GM23338 (cell line): ENCODE results near the gene AFAP1L2.

ENCODE experiments used
- CREB1 ChIP-seq: fragments of 250-450 bp; sonication (Bioruptor Pico); IDR thresholded peaks from 2 replicates; pipeline ENCODE4 v1.5.0; 2020; ENCODE audit warnings: low read depth, mild to moderate bottlenecking, moderate library complexity
- EZH2 ChIP-seq: fragments of 200-600 bp; sonication (generic); IDR thresholded peaks from one replicate; pipeline ENCODE4 v1.8.0; 2017; ENCODE audit warnings: antibody characterized with exemption, mild to moderate bottlenecking, low read depth; ENCODE audit not compliant: unreplicated experiment
- POLR2AphosphoS5 ChIP-seq: IDR thresholded peaks from 2 replicates; pipeline ENCODE4 v1.6.1; 2016; ENCODE audit warnings: antibody characterized with exemption, low read depth
- TF ChIP-seq, protein P1 (sequence below), 2 experiments: fragments of 200-600 bp in 1 of 2; sonication (generic) in 1 of 2; conservative IDR thresholded peaks; 2 replicates each; pipeline versions ENCODE4 v1.5.1 to v1.6.1; 2016 to 2017; ENCODE audit warnings: antibody characterized with exemption in 2 of 2, low read depth in 2 of 2, mild to moderate bottlenecking in 2 of 2, moderate library complexity in 1 of 2

DNA sequence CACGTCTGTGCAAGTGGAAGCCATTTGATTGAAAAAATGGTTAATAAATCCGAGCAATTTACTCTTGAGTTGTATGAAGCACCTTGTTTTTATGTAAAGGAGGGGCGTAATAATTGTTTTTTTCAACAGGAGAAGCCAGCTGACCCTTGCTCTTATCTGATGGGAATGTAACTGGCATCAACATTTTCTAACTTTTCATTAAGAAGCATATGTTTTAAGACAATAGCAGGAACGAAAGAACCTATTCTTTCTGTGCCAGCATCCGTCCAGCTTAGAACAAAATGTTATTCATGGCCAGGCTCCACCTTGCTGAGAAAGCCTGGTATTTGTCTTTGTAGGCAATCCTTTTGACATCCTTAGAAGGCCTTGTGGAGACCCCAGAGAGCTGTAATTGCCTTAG is 22.2 kb upstream of the AFAP1L2 start:
- TF ChIP-seq CREB1 (no peak), POLR2AphosphoS5 (no peak), EZH2 (no peak)
- TF ChIP-seq, protein P1, sequence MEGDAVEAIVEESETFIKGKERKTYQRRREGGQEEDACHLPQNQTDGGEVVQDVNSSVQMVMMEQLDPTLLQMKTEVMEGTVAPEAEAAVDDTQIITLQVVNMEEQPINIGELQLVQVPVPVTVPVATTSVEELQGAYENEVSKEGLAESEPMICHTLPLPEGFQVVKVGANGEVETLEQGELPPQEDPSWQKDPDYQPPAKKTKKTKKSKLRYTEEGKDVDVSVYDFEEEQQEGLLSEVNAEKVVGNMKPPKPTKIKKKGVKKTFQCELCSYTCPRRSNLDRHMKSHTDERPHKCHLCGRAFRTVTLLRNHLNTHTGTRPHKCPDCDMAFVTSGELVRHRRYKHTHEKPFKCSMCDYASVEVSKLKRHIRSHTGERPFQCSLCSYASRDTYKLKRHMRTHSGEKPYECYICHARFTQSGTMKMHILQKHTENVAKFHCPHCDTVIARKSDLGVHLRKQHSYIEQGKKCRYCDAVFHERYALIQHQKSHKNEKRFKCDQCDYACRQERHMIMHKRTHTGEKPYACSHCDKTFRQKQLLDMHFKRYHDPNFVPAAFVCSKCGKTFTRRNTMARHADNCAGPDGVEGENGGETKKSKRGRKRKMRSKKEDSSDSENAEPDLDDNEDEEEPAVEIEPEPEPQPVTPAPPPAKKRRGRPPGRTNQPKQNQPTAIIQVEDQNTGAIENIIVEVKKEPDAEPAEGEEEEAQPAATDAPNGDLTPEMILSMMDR (conservative IDR thresholded peaks at IDR 0.05; ENCODE audit: low read depth in 2 of 2): no peak
